ENCODE data around the gene NGEF. TPM values are rescaled to one million over a fixed set of nuclear protein-coding genes. Genes with fewer than 3 reads are reported as not detected.
"Not testable (repeated sequence)": the region's sequence is repeated elsewhere in the genome, so short reads cannot be mapped to it uniquely, and the experiment has no call there.

The NGEF gene
- total RNA-seq (2014; rRNA removed; shearing (Covaris generic)), result 0.30 and 2.7 TPM in 2 replicates
- 0.84 and 1.4 TPM in 2 replicates for polyA plus RNA-seq (2015; cell fraction: cytosol; rRNA removed)
- polyA plus RNA-seq (2015; cell fraction: nucleus; rRNA removed), result 1.9 and 2.6 TPM in 2 replicates

- no peak for DNase-seq (ENCODE audit: low read depth)
Observed at GRCh38 chr2:233013027-233013461, at the start of gene NGEF. Gene NGEF, minus strand, starts transcription at chr2:233013256. Its CDS starts 38,366 bp downstream, at chr2:232974890.

- DNase-seq (ENCODE audit: low read depth), result no peak
Observed at GRCh38 chr2:233062451-233062850, 49.4 kb upstream of the NGEF start.

GRCh38 chr2:233061591-233062450, 48.8 kb upstream of the NGEF start:
- no peak for DNase-seq (ENCODE audit: low read depth)

- DNase-seq (ENCODE audit: low read depth), result no peak
Observed at GRCh38 chr2:233060980-233061590, 48.0 kb upstream of the NGEF start.

GRCh38 chr2:233060501-233060979, 47.5 kb upstream of the NGEF start:
- no peak for DNase-seq (ENCODE audit: low read depth)

- no peak for DNase-seq (ENCODE audit: low read depth)
Observed at GRCh38 chr2:233059797-233060500, 46.9 kb upstream of the NGEF start, which contains the start of gene INPP5D. Gene INPP5D, plus strand, starts transcription at chr2:233060342. Its CDS starts 137 bp downstream, at chr2:233060479.

GRCh38 chr2:233059547-233059796, 46.4 kb upstream of the NGEF start:
- no peak for DNase-seq (ENCODE audit: low read depth)

GRCh38 chr2:233058717-233059546, 45.9 kb upstream of the NGEF start:
- DNase-seq (ENCODE audit: low read depth), result no peak

GRCh38 chr2:233056961-233057605, 44.0 kb upstream of the NGEF start:
- no peak for DNase-seq (ENCODE audit: low read depth)

GRCh38 chr2:233055362-233055761, 42.3 kb upstream of the NGEF start:
- DNase-seq (ENCODE audit: low read depth), result no peak

GRCh38 chr2:233053928-233054784, 41.1 kb upstream of the NGEF start:
- DNase-seq (ENCODE audit: low read depth), result peak; percentile 35

GRCh38 chr2:233052517-233052916, 39.5 kb upstream of the NGEF start:
- not testable (repeated sequence) for DNase-seq (ENCODE audit: low read depth)

GRCh38 chr2:233051241-233052149, 38.4 kb upstream of the NGEF start:
- DNase-seq (ENCODE audit: low read depth), result peak; percentile 74

GRCh38 chr2:233049194-233049761, 36.2 kb upstream of the NGEF start:
- DNase-seq (ENCODE audit: low read depth), result no peak

- DNase-seq (ENCODE audit: low read depth), result no peak
Observed at GRCh38 chr2:233048569-233049193, 35.6 kb upstream of the NGEF start.

GRCh38 chr2:233047667-233048066, 34.6 kb upstream of the NGEF start:
- no peak for DNase-seq (ENCODE audit: low read depth)

GRCh38 chr2:233047206-233047605, 34.1 kb upstream of the NGEF start:
- no peak for DNase-seq (ENCODE audit: low read depth)

Data from HT1080 (cell line).